CD4-positive, CD25-positive, alpha-beta regulatory T cell (primary cell): ENCODE data around the gene ACOX3. TPM values are rescaled to one million over a fixed set of nuclear protein-coding genes. Genes with fewer than 3 reads are reported as not detected.

Experiments
- ATAC-seq, 2 donors: fragments of 150-1000 bp; cut with Tn5 transposase; one replicate each; pipeline ENCODE4 v1.10.0; 2021; ENCODE audit warnings: low read depth in 2 of 2, moderate number of reproducible peaks in 2 of 2, moderate library complexity in 1 of 2
- DNase-seq, 3 donors: peaks; one replicate each; pipeline versions ENCODE4 v3.0.0 to v3.0.0-alpha.2; 2012 to 2022; ENCODE audit warnings: mixed read lengths in 1 of 3
- H3K27ac ChIP-seq: one replicate; pipeline ENCODE4 v1.7.0; 2013; ENCODE audit warnings: mild to moderate bottlenecking, low read length; ENCODE audit not compliant: insufficient read depth, poor library complexity, severe bottlenecking
- H3K27me3 ChIP-seq: one replicate; pipeline ENCODE4 v1.7.0; 2013; ENCODE audit warnings: low read length; ENCODE audit not compliant: control insufficient read depth, insufficient read depth
- H3K36me3 ChIP-seq: one replicate; pipeline ENCODE4 v1.7.0; 2013; ENCODE audit warnings: mild to moderate bottlenecking, low read length, moderate library complexity; ENCODE audit not compliant: control insufficient read depth, insufficient read depth
- H3K4me1 ChIP-seq: 2 replicates; pipeline ENCODE4 v1.7.0; 2013; ENCODE audit warnings: mild to moderate bottlenecking, low read length; ENCODE audit not compliant: insufficient read depth, control insufficient read depth, poor library complexity, severe bottlenecking
- H3K4me3 ChIP-seq: one replicate; pipeline ENCODE4 v1.7.0; 2013; ENCODE audit warnings: low read depth, mild to moderate bottlenecking, low read length, moderate library complexity
- H3K9me3 ChIP-seq, 2 experiments: 1 replicate in 1 of 2; 2 replicates in 1 of 2; pipeline ENCODE4 v1.7.0; 2013; ENCODE audit warnings: low read length in 2 of 2, mild to moderate bottlenecking in 1 of 2, moderate library complexity in 1 of 2; ENCODE audit not compliant: control insufficient read depth in 2 of 2
- H3K27ac Mint-ChIP-seq, 3 donors: one replicate each; pipeline ENCODE4 v1.8.0; 2020 to 2022; ENCODE audit warnings: mild to moderate bottlenecking in 3 of 3, mixed read lengths in 3 of 3, moderate library complexity in 2 of 3
- H3K27me3 Mint-ChIP-seq: one replicate; pipeline ENCODE4 v1.8.0; 2022; ENCODE audit warnings: mild to moderate bottlenecking, mixed read lengths
- H3K36me3 Mint-ChIP-seq: one replicate; pipeline ENCODE4 v1.8.0; 2020; ENCODE audit warnings: mixed read lengths
- H3K4me1 Mint-ChIP-seq, 4 donors: one replicate each; pipeline ENCODE4 v1.8.0; 2020 to 2022; ENCODE audit warnings: mixed read lengths in 4 of 4, mild to moderate bottlenecking in 1 of 4
- H3K4me3 Mint-ChIP-seq, 4 donors: one replicate each; pipeline ENCODE4 v1.8.0; 2020 to 2022; ENCODE audit warnings: mild to moderate bottlenecking in 4 of 4, mixed read lengths in 4 of 4, moderate library complexity in 3 of 4
- H3K9me3 Mint-ChIP-seq, 7 donors: one replicate each; pipeline ENCODE4 v1.8.0; 2020 to 2022; ENCODE audit warnings: mixed read lengths in 7 of 7, mild to moderate bottlenecking in 3 of 7, moderate library complexity in 2 of 7
- polyA plus RNA-seq, 4 donors: library from polyadenylated mRNA; unstranded; fragments of 300-500 nt; fragmentation: Illumina TruSeq; gene quantifications; one replicate each; pipeline ENCODE4 v1.2.3, GENCODE V29; 2021
- total RNA-seq: library from RNA; stranded (reverse); gene quantifications from one replicate; pipeline ENCODE4 v1.2.3, GENCODE V29; 2022

Gene ACOX3
- total and polyA plus RNA-seq, 5 donors from 2014 or later: 13.0 to 22.0 (median 14.2) TPM

- Histone ChIP-seq H3K4me1 (no peaks in the 10 kb centered on the region), H3K27ac (no peak overlapping the region), H3K27me3 (no peaks in the 10 kb centered on the region), H3K36me3 (no peaks in the 10 kb centered on the region), H3K4me3 (no peak overlapping the region), H3K9me3 (no peaks in the 10 kb centered on the region)
- no peaks in the 10 kb centered on the region for H3K9me3 Mint-ChIP-seq
- ATAC-seq (no peak), DNase-seq (no peak)
- peaks cover 6% of the 10 kb centered on the region for H3K27me3 Mint-ChIP-seq
- no peak overlapping the region for H3K27ac Mint-ChIP-seq
- no peaks in the 10 kb centered on the region for H3K4me1 Mint-ChIP-seq
- H3K4me3 Mint-ChIP-seq: no peak overlapping the region
- H3K36me3 Mint-ChIP-seq: no peaks in the 10 kb centered on the region
Observed at GRCh38 chr4:8348071-8348470, 92.5 kb downstream of the ACOX3 start.

GRCh38 chr4:8347660-8348059 is 92.9 kb downstream of the ACOX3 start:
- ATAC-seq: no peak
- H3K4me3 ChIP-seq: no peak overlapping the region
- Mint-ChIP-seq H3K4me1 (no peaks in the 10 kb centered on the region), H3K9me3 (no peaks in the 10 kb centered on the region), H3K27me3 (peaks cover 6% of the 10 kb centered on the region), H3K4me3 (no peak overlapping the region), H3K27ac (no peak overlapping the region), H3K36me3 (no peaks in the 10 kb centered on the region)
- H3K36me3 ChIP-seq: no peaks in the 10 kb centered on the region
- no peaks in the 10 kb centered on the region for H3K27me3 ChIP-seq
- no peak overlapping the region for H3K27ac ChIP-seq
- H3K9me3 ChIP-seq: no peaks in the 10 kb centered on the region
- no peak for DNase-seq
- H3K4me1 ChIP-seq: no peaks in the 10 kb centered on the region

- Histone ChIP-seq H3K27ac (no peak overlapping the region), H3K27me3 (no peaks in the 10 kb centered on the region), H3K4me3 (no peak overlapping the region), H3K4me1 (no peaks in the 10 kb centered on the region), H3K9me3 (no peaks in the 10 kb centered on the region), H3K36me3 (no peaks in the 10 kb centered on the region)
- Mint-ChIP-seq H3K4me3 (no peak overlapping the region), H3K27me3 (peaks cover 5% of the 10 kb centered on the region), H3K27ac (no peak overlapping the region), H3K36me3 (no peaks in the 10 kb centered on the region), H3K4me1 (no peaks in the 10 kb centered on the region), H3K9me3 (peaks cover 0 to 2% (median 0%) of the 10 kb centered on the region in 7 donors)
- DNase-seq (no peak), ATAC-seq (no peak)
Observed at GRCh38 chr4:8346838-8347605, 93.5 kb downstream of the ACOX3 start.

GRCh38 chr4:8345946-8346814 is 94.3 kb downstream of the ACOX3 start:
- Histone ChIP-seq H3K4me3 (no peak overlapping the region), H3K36me3 (no peaks in the 10 kb centered on the region), H3K27ac (no peak overlapping the region), H3K4me1 (no peaks in the 10 kb centered on the region), H3K9me3 (no peaks in the 10 kb centered on the region), H3K27me3 (no peaks in the 10 kb centered on the region)
- ATAC-seq: no peak
- DNase-seq: no peak
- Mint-ChIP-seq H3K27me3 (no peaks in the 10 kb centered on the region), H3K36me3 (no peaks in the 10 kb centered on the region), H3K4me1 (no peaks in the 10 kb centered on the region), H3K9me3 (peaks cover 0 to 2% (median 0%) of the 10 kb centered on the region in 7 donors), H3K4me3 (no peak overlapping the region), H3K27ac (no peak overlapping the region)

GRCh38 chr4:8345053-8345945 is 95.2 kb downstream of the ACOX3 start:
- no peak for DNase-seq
- H3K4me1 ChIP-seq: no peaks in the 10 kb centered on the region

GRCh38 chr4:8344377-8344776 is 96.1 kb downstream of the ACOX3 start:
- H3K36me3 ChIP-seq: no peaks in the 10 kb centered on the region
- H3K36me3 Mint-ChIP-seq: no peaks in the 10 kb centered on the region
- no peak overlapping the region for H3K4me3 Mint-ChIP-seq
- H3K27me3 Mint-ChIP-seq: peaks cover 9% of the 10 kb centered on the region
- no peak overlapping the region for H3K27ac ChIP-seq
- H3K27me3 ChIP-seq: no peaks in the 10 kb centered on the region
- peaks cover 0 to 2% (median 0%) of the 10 kb centered on the region in 7 donors for H3K9me3 Mint-ChIP-seq
- no peaks in the 10 kb centered on the region for H3K4me1 ChIP-seq
- no peak overlapping the region for H3K4me3 ChIP-seq
- ATAC-seq (no peak), DNase-seq (no peak)
- no peak overlapping the region for H3K27ac Mint-ChIP-seq
- no peaks in the 10 kb centered on the region for H3K9me3 ChIP-seq
- no peaks in the 10 kb centered on the region for H3K4me1 Mint-ChIP-seq

More at GRCh38 chr4:8345053-8345945, 95.2 kb downstream of the ACOX3 start:
- Mint-ChIP-seq H3K36me3 (no peaks in the 10 kb centered on the region), H3K27me3 (peaks cover 5% of the 10 kb centered on the region), H3K27ac (no peak overlapping the region), H3K4me3 (no peak overlapping the region), H3K9me3 (peaks cover 0 to 2% (median 0%) of the 10 kb centered on the region in 7 donors), H3K4me1 (no peaks in the 10 kb centered on the region)
- Histone ChIP-seq H3K36me3 (no peaks in the 10 kb centered on the region), H3K4me3 (no peak overlapping the region), H3K9me3 (no peaks in the 10 kb centered on the region), H3K27me3 (no peaks in the 10 kb centered on the region), H3K27ac (no peak overlapping the region)
- no peak for ATAC-seq

- H3K27me3 Mint-ChIP-seq: peaks cover 9% of the 10 kb centered on the region
- no peak overlapping the region for H3K4me3 Mint-ChIP-seq
- no peak overlapping the region for H3K27ac Mint-ChIP-seq
- no peaks in the 10 kb centered on the region for H3K4me1 Mint-ChIP-seq
- Histone ChIP-seq H3K4me3 (no peak overlapping the region), H3K27me3 (no peaks in the 10 kb centered on the region), H3K36me3 (no peaks in the 10 kb centered on the region), H3K4me1 (no peaks in the 10 kb centered on the region), H3K27ac (no peak overlapping the region), H3K9me3 (no peaks in the 10 kb centered on the region)
- H3K9me3 Mint-ChIP-seq: peaks cover 0 to 2% (median 0%) of the 10 kb centered on the region in 7 donors
- no peak for DNase-seq
- no peaks in the 10 kb centered on the region for H3K36me3 Mint-ChIP-seq
- no peak for ATAC-seq
Observed at GRCh38 chr4:8343967-8344331, 96.6 kb downstream of the ACOX3 start.
